ENCODE results near the gene CDA. TPM values are rescaled to one million over a fixed set of nuclear protein-coding genes. Genes with fewer than 3 reads are reported as not detected.

CDA gene
- total and polyA plus RNA-seq, 9 of the 15 experiments (the other 6 are each of a cell fraction or from before 2014, with no cell fraction given), result not detected

GRCh38 chr1:20589331-20590278 is 708 bp downstream of the CDA start (continued):
- TF ChIP-seq TFE3 (CRISPR knock-in tag; IDR thresholded peaks at IDR 0.05) (no peak), VEZF1 (CRISPR knock-in tag; IDR thresholded peaks at IDR 0.05) (no peak), ZNF75A (CRISPR knock-in tag; IDR thresholded peaks at IDR 0.05) (no peak), BACH1 (tag; IDR thresholded peaks at IDR 0.05) (no peak), TCF15 (CRISPR knock-in tag; IDR thresholded peaks at IDR 0.05) (no peak), MBD2 (IDR thresholded peaks at IDR 0.05; ENCODE audit: borderline replicate concordance, low read depth) (no peak), DDX20 (tag; IDR thresholded peaks at IDR 0.05; ENCODE audit: low read depth) (no peak), ZBED1 (IDR thresholded peaks at IDR 0.05) (no peak), FIP1L1 (IDR thresholded peaks at IDR 0.05; ENCODE audit: low read depth, low read length, poor library complexity, severe bottlenecking) (no peak), NONO (IDR thresholded peaks at IDR 0.05; ENCODE audit: low read depth in 2 of 2, low read length in 1 of 2) (no peak), EGR1 (conservative IDR thresholded peaks at IDR 0.05) (peak; percentile 72), NFIX (CRISPR knock-in tag; IDR thresholded peaks at IDR 0.05; ENCODE audit: low read depth) (no peak), TRIM24 (IDR thresholded peaks at IDR 0.05) (no peak), HLTF (IDR thresholded peaks at IDR 0.05) (no peak), GATA2 (CRISPR knock-in tag; IDR thresholded peaks at IDR 0.05) (no peak)
- TF ChIP-seq, protein P1, sequence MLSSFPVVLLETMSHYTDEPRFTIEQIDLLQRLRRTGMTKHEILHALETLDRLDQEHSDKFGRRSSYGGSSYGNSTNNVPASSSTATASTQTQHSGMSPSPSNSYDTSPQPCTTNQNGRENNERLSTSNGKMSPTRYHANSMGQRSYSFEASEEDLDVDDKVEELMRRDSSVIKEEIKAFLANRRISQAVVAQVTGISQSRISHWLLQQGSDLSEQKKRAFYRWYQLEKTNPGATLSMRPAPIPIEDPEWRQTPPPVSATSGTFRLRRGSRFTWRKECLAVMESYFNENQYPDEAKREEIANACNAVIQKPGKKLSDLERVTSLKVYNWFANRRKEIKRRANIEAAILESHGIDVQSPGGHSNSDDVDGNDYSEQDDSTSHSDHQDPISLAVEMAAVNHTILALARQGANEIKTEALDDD (IDR thresholded peaks at IDR 0.05), result no peak
- TF ChIP-seq, protein P2, sequence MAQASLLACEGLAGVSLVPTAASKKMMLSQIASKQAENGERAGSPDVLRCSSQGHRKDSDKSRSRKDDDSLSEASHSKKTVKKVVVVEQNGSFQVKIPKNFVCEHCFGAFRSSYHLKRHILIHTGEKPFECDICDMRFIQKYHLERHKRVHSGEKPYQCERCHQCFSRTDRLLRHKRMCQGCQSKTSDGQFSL (CRISPR knock-in tag; IDR thresholded peaks at IDR 0.05), result no peak
- TF ChIP-seq, protein P2 (tag; IDR thresholded peaks at IDR 0.05), result no peak
- TF ChIP-seq, protein P3, sequence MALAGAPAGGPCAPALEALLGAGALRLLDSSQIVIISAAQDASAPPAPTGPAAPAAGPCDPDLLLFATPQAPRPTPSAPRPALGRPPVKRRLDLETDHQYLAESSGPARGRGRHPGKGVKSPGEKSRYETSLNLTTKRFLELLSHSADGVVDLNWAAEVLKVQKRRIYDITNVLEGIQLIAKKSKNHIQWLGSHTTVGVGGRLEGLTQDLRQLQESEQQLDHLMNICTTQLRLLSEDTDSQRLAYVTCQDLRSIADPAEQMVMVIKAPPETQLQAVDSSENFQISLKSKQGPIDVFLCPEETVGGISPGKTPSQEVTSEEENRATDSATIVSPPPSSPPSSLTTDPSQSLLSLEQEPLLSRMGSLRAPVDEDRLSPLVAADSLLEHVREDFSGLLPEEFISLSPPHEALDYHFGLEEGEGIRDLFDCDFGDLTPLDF (CRISPR knock-in tag; IDR thresholded peaks at IDR 0.05), result no peak
